ENCODE measurements around the gene STK39.

The STK39 gene

DNA sequence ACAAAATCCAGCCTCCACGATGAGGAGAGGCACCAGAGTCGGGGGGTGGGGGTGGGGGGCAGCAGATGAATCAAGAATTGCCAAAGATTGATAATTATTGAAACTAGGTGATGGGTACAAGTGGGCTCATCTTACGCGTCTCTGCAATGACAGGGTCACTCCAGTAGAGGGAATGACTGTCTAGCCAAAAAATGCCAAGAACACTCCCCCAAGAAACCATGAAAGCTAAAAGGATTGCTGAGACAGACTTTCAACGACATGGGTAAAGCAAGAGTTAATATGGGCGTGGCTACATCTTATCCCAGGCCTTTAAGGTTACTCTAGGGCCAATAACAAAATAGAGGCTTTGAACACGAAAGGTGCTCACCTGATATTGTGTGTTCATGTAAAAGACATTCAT is 86.5 kb downstream of the STK39 start:
- DNase-seq (ENCODE audit: low read depth in 2 of 2, low spot score in 1 of 2) = no peak

- DNase-seq (ENCODE audit: low read depth in 2 of 2, low spot score in 1 of 2) = no peak
These were observed 87.4 kb downstream of the STK39 start for GRCh38 chr2:168159754-168160585.

- DNase-seq (ENCODE audit: low read depth in 2 of 2, low spot score in 1 of 2) = no peak
These were observed 88.8 kb downstream of the STK39 start for GRCh38 chr2:168158586-168158985.

DNA sequence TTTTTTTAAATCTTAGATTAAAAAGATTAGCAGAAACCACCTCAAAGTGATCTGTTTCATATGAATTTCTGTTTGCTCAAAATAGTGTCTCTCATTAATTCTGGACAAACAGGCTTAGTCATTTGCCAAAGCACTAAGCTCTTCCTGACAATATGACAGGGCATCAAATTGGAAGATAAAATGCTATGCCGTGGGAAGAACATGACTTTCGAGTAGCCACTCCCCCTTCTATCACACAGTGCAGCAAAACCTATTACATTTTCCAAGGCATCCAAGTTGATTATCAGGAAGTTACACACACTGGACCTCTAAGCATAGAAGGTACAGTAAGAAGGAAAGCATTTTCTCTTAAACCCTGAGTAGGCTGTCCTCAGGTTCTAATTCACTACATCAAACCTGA is 89.5 kb downstream of the STK39 start:
- no peak for DNase-seq (ENCODE audit: low read depth in 2 of 2, low spot score in 1 of 2)

GRCh38 chr2:168157070-168157469 is 90.3 kb downstream of the STK39 start:
- DNase-seq (ENCODE audit: low read depth in 2 of 2, low spot score in 1 of 2) = no peak

GRCh38 chr2:168156661-168157060 is 90.7 kb downstream of the STK39 start:
- no peak for DNase-seq (ENCODE audit: low read depth in 2 of 2, low spot score in 1 of 2)

GRCh38 chr2:168155680-168156079 is 91.7 kb downstream of the STK39 start:
- DNase-seq (ENCODE audit: low read depth in 2 of 2, low spot score in 1 of 2) = no peak

GRCh38 chr2:168155046-168155445 is 92.3 kb downstream of the STK39 start:
- DNase-seq (ENCODE audit: low read depth in 2 of 2, low spot score in 1 of 2) = no peak

DNA sequence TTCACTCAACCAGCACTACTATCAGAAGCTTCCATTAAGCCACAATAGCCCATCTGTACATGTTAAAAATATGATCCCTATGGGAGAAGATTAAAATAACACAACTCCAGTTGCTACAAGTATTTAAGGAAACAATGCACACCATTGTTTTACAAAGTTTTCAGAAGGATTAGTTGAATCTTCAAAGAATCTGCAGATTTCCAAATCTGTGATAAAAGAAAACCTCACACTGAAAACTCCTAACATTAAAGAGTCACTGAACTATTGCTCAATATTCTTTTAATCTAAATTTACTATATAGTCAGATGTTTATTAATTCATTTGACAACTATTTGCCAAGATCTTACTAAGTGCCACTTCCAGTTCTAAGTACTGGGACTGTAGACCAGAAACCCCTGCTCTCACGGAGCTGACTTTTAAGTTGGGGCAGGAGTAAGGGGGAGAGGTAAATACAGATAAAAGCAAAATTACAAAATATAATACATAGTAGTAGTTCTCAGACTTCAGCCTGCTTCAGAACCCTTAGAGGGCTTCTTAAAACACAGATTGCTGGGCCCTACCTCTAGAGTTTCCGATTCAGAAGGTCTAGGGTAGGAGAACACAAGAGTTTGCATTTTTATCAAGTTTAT is 94.4 kb downstream of the STK39 start:
- DNase-seq (ENCODE audit: low read depth in 2 of 2, low spot score in 1 of 2) = no peak

DNA sequence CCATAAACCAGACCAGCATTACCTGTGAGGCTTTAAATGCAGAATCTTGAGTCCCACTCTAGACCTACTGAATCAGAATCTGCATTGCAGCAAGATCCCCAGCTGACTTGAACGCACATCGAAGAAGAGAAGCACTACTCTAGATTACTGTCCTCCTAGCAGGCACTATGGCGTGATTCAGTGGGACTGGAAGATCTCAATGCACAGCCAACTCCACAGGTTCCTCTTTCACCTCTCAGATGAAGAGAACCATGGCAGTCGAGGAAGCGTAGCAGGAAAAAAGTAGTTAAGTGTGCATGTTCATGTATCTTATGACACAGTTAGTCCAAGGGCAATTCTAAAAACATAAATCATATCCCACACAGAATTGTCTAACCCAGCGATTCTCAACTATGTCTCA is 97.4 kb downstream of the STK39 start:
- DNase-seq (ENCODE audit: low read depth in 2 of 2, low spot score in 1 of 2) = no peak

GRCh38 chr2:168149150-168149974 is 98.0 kb downstream of the STK39 start:
- DNase-seq (ENCODE audit: low read depth in 2 of 2, low spot score in 1 of 2) = no peak

- no peak for DNase-seq (ENCODE audit: low read depth in 2 of 2, low spot score in 1 of 2)
These were observed 99.3 kb downstream of the STK39 start for GRCh38 chr2:168147830-168148794.

DNA sequence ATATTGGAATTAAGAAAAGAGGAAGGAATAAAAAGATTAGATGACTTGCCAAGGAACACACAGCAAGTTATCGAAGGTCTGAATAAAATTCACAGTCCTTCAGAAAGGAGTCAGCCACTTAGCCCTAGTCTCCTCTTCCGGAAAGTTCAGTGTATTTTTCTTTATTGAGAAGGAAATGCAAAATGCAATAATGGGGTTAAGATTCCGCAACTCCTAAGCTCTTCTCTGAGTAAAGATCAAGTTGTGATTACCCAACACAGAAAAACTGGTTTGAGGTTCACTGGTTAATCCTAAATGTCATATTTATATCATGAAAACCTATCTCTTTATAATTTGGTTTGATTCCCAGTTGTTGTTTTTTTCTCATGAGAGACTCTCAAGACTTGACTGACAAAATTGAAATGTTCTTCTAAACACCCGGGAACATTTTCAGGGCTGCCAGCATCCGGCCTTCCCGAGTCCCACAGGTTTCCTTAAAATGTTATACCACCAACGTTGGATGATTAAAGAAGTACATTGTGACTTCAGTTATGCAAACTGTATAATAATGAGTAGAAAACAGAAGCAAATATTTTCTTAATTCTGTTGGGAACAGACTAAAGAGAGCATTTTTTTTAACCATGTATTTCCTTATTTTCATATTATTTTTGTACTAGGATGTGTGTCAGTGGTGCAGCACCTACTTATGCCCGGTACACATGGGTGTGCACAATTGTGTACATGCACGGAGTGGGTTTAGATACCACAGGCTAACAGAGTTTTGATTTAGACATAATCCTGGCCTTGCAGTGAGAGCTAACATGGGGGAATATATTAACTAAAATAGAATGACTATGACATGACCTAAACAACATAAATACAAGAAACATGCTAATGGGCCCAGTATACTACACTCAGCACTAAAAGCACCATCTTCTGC is 100.2 kb downstream of the STK39 start:
- no peak for DNase-seq (ENCODE audit: low read depth in 2 of 2, low spot score in 1 of 2)

GRCh38 chr2:168145426-168146310 is 101.7 kb downstream of the STK39 start:
- DNase-seq (ENCODE audit: low read depth in 2 of 2, low spot score in 1 of 2) = no peak

DNA sequence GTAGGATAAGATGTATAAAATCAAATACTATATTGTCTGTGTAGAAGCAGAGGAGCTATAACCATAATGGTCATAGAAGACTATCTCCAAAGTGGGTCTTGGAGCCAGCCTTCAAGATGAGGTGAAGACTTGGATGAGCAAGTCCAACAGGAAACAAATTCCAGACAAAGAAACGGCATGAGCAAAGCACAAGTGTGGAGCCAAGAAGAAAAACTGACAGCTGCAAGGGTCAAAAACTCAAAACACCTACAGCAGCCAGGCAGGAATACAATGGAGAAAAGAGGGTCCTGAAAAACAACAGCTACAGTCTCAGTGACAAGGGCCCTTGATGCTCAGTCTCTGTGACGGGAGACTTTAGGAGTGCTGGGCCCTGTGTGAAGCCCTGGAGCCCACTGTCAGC is 102.4 kb downstream of the STK39 start:
- DNase-seq (ENCODE audit: low read depth in 2 of 2, low spot score in 1 of 2) = no peak

- no peak for DNase-seq (ENCODE audit: low read depth in 2 of 2, low spot score in 1 of 2)
These were observed 103.6 kb downstream of the STK39 start for GRCh38 chr2:168143813-168144212.

DNA sequence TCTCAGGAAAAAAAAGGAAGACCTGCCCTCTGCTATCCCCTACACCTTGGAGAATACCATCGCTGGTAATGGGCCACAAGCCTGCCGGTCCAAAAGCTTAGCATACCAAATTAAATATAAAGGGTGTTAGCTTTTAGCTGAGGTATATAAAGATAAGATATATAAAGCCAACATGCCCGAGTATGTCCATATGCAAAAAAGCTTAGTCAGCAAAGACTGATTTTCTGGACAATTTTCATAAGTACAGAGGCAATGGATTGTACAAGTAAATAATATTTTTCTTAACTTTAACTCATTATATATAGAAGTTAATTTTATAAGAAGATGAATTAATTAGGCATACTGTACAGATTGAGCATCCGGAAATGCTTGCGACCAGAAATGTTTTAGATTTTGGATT is 106.5 kb downstream of the STK39 start:
- no peak for DNase-seq (ENCODE audit: low read depth in 2 of 2, low spot score in 1 of 2)

DNA sequence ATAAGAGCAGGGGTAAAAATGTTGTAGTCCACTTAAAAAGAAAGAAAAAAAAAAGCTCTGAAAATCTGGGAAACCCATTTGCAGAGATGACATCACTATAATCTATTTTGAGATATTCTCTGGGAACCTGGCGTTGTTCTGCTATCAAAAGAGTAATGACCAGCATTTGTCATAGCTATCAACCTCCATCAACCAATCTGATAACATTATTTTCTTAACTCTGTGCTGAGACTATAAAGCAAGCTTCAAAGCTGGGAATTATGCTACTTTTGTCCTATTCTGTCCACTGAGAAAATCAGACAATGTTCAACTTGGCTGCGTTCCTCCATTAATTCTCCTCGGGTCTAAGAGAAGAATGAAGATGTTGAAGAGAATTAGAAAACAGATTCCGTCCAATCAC is 107.5 kb downstream of the STK39 start:
- no peak for DNase-seq (ENCODE audit: low read depth in 2 of 2, low spot score in 1 of 2)

DNA sequence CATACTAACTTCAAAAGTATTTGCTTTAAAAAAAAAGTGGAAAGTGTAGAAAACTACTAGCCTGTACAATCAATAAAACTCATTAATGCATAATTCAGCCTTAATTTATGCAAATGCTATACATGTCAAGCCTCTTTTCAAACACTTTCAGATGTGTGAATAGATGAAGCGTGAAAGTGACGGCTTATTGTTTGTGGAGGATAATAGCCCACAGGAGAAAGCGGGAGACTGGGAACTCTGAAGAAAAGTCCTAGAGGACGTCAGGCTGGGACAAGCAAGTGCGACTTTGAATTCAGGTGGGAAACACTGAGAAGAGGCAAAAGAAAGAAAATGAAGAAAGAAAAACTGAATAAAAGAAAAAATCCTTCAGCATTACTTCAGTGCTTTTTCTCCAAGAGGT is 108.5 kb downstream of the STK39 start:
- no peak for DNase-seq (ENCODE audit: low read depth in 2 of 2, low spot score in 1 of 2)
